Panc1 (cell line): Measurements from ENCODE around the gene NKX6-2. TPM values are rescaled to one million over a fixed set of nuclear protein-coding genes. Genes with fewer than 3 reads are reported as not detected.

Source experiments
- ATAC-seq: fragments of 200-7000 bp; cut with Tn5 transposase; 2 replicates; pipeline ENCODE4 v1.9.1; 2020; ENCODE audit warnings: mild to moderate bottlenecking, moderate library complexity
- BruUV-seq: library from RNA; stranded (reverse); fragments of 400-500 nt; replicated peaks from 2 replicates; lab custom pipeline; 2021; lab: Mats Ljungman, UMichigan
- CTCF ChIA-PET: fragments of 300-600 bp; sonication (Branson Sonifier 250); formaldehyde crosslinking; loops from one replicate; lab custom pipeline; 2022; ENCODE audit warnings: antibody characterized with exemption; lab: Charles Lee
- POLR2A ChIA-PET: fragments of 300-600 bp; sonication (Branson Sonifier 250); formaldehyde crosslinking; loops from one replicate; lab custom pipeline; 2022; ENCODE audit warnings: antibody characterized with exemption; lab: Charles Lee
- DNase-seq: peaks from one replicate; pipeline ENCODE4 v3.0.0-alpha.2; 2010; ENCODE audit warnings: low read depth, low spot score
- H3K27ac ChIP-seq: 2 replicates; pipeline ENCODE4 v1.5.1; 2011; ENCODE audit warnings: mild to moderate bottlenecking, low read length, inconsistent platforms
- H3K27me3 ChIP-seq: fragments of 200-500 bp; sonication (Bioruptor generic); 2 replicates; pipeline ENCODE4 v1.6.0; 2014; ENCODE audit warnings: low read length, inconsistent platforms; ENCODE audit not compliant: control insufficient read depth, insufficient read depth
- H3K36me3 ChIP-seq: fragments of 200-500 bp; sonication (Bioruptor generic); 2 replicates; pipeline ENCODE4 v1.5.1; 2014; ENCODE audit warnings: inconsistent platforms, mild to moderate bottlenecking, low read length, moderate library complexity; ENCODE audit not compliant: control insufficient read depth, insufficient read depth
- H3K4me1 ChIP-seq: 2 replicates; pipeline ENCODE4 v1.5.1; 2011; ENCODE audit warnings: inconsistent platforms, mild to moderate bottlenecking, low read length, moderate library complexity; ENCODE audit not compliant: control insufficient read depth, insufficient read depth
- H3K4me3 ChIP-seq, 2 experiments: 2 replicates each; pipeline ENCODE4 v1.5.1; 2011 to 2012; ENCODE audit warnings: low read depth in 2 of 2, low read length in 2 of 2, mild to moderate bottlenecking in 2 of 2, inconsistent platforms in 1 of 2, moderate library complexity in 1 of 2
- H3K9me3 ChIP-seq: fragments of 200-500 bp; sonication (Bioruptor generic); 2 replicates; pipeline ENCODE4 v1.5.1; 2014; ENCODE audit warnings: low read depth, mild to moderate bottlenecking, inconsistent platforms, low read length, moderate library complexity; ENCODE audit not compliant: control insufficient read depth, insufficient read depth
- CTCF ChIP-seq: fragments of 450-650 bp; IDR thresholded peaks from 2 replicates; pipeline ENCODE4 v1.5.1; 2017; ENCODE audit warnings: mild to moderate bottlenecking
- POLR2AphosphoS5 ChIP-seq: IDR thresholded peaks from 2 replicates; pipeline ENCODE4 v1.6.1; 2012; ENCODE audit warnings: mild to moderate bottlenecking, low read depth, low read length, moderate library complexity
- REST ChIP-seq, 2 experiments: IDR thresholded peaks; 2 replicates each; pipeline ENCODE4 v1.6.1; 2011 to 2012; ENCODE audit warnings: low read depth in 2 of 2, control low read depth in 1 of 2, low read length in 1 of 2, mild to moderate bottlenecking in 1 of 2, moderate library complexity in 1 of 2; ENCODE audit not compliant: insufficient read depth in 1 of 2
- SIN3A ChIP-seq: IDR thresholded peaks from 2 replicates; pipeline ENCODE4 v1.6.1; 2012; ENCODE audit warnings: low read depth, mild to moderate bottlenecking, low read length, moderate library complexity, borderline replicate concordance; ENCODE audit not compliant: insufficient read depth
- TCF7L2 ChIP-seq: IDR thresholded peaks from 2 replicates; pipeline ENCODE4 v1.6.1; 2011; ENCODE audit warnings: mild to moderate bottlenecking, low read depth, low read length, inconsistent platforms
- in situ Hi-C: cut with HindIII; loops from 2 replicates; pipeline ENCODE4 v1.10.0; 2016; ENCODE audit warnings: low sequenced_read_pairs, low pct_unique_long_range_greater_than_20kb
- intact Hi-C: fragments of 100-400 bp; cut with micrococcal nuclease; formaldehyde crosslinking; loops from one replicate; pipeline ENCODE4 v1.10.0; 2022; ENCODE audit not compliant: unreplicated experiment
- total RNA-seq: library from RNA; stranded (reverse); gene quantifications from one replicate; pipeline ENCODE4 v1.2.1, GENCODE V29; 2021; ENCODE audit not compliant: unreplicated experiment

The NKX6-2 gene
- total RNA-seq, 1 experiment from 2014 or later = 1.6 TPM

DNA sequence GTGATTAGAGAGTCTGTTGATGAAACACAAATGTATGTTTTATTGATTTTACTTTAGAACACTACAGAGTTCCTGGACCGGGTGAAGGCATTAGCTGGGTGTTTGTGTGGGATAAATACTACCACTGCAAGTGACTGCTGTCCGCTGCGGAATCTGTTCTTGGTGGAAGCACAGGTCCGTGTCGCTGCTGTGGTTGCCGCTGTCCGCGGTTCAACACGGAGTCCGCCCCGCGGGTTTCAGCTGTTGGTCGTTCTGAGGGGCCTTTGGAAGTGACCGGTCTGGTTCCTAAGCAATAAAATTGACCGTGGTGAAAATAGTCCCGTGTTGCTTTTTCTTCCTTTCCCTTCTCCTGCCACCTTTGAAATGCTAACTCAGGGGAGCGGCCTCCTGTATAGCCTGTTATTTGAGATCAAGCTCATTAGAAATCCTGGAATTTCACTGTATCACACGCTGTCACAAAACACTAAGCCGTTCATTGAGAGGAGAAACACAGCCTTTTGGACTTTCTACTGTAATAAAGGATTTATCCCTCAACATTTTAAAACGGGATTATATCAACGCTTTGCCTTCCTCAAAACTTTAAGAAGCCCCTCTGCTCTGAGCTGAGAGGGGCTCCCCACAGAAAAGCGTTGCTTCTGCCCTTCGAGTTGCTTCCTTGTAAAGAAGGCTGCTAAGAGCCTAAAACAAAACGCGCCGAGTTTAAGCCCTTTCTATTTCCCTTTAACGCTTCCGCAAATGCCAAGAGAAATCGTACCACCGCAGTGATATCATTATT lies 2.6 kb downstream of the NKX6-2 start:
- Histone ChIP-seq H3K36me3 (no peaks in the 10 kb centered on the region), H3K27me3 (no peaks in the 10 kb centered on the region; the same call in 1 of the 2 replicates), H3K4me3 (no peak overlapping the region), H3K4me1 (peaks cover 7% of the 10 kb centered on the region; the same call in 1 of the 2 replicates), H3K27ac (no peak overlapping the region), H3K9me3 (no peaks in the 10 kb centered on the region)
- CTCF ChIA-PET = no interaction called here
- no peak for ATAC-seq
- intact Hi-C loops (no loop called here), in situ Hi-C loops (no loop called here)
- BruUV-seq = no TSS peak
- no peak for DNase-seq
- POLR2A ChIA-PET = no interaction called here
- TF ChIP-seq CTCF (no peak), SIN3A (no peak), REST (IDR thresholded peaks at IDR 0.05; ENCODE audit: insufficient read depth in 1 of 2, low read depth in 2 of 2, low read length in 1 of 2) (no peak), POLR2AphosphoS5 (no peak), TCF7L2 (no peak)

- no peaks in the 10 kb centered on the region for H3K36me3 ChIP-seq
- peaks cover 4% of the 10 kb centered on the region; the same call in 1 of the 2 replicates for H3K4me1 ChIP-seq
- ChIA-PET POLR2A (no interaction called here), CTCF (no interaction called here)
- no peak for ATAC-seq
- DNase-seq = no peak
- TF ChIP-seq CTCF (no peak), REST (IDR thresholded peaks at IDR 0.05; ENCODE audit: insufficient read depth in 1 of 2, low read depth in 2 of 2, low read length in 1 of 2) (no peak), TCF7L2 (no peak), SIN3A (no peak), POLR2AphosphoS5 (no peak)
- H3K27me3 ChIP-seq = no peaks in the 10 kb centered on the region; the same call in 1 of the 2 replicates
- no peak overlapping the region for H3K27ac ChIP-seq
- no peak overlapping the region for H3K4me3 ChIP-seq
- intact Hi-C loops = no loop called here
- in situ Hi-C loops = no loop called here
- BruUV-seq = no TSS peak
- H3K9me3 ChIP-seq = no peaks in the 10 kb centered on the region
Measured at GRCh38 chr10:132781556-132781955, 4.4 kb downstream of the NKX6-2 start.
